GM21576 (cell line): ENCODE measurements around the gene PHLDB2.

Experiments used
- ATAC-seq: cut with Tn5 transposase; IDR thresholded peaks from one replicate; pipeline ENCODE4 v1.9.1; 2021; ENCODE audit warnings: mild to moderate bottlenecking, moderate library complexity; ENCODE audit not compliant: unreplicated experiment

Gene PHLDB2

GRCh38 chr3:112013784-112014143, 154.7 kb downstream of the PHLDB2 start:
- ATAC-seq, result no peak

GRCh38 chr3:112017091-112017490, 158.0 kb downstream of the PHLDB2 start:
- ATAC-seq, result no peak

GRCh38 chr3:112018712-112019111, 159.6 kb downstream of the PHLDB2 start:
- no peak for ATAC-seq

- no peak for ATAC-seq
Measured at GRCh38 chr3:112019716-112020115, 160.7 kb downstream of the PHLDB2 start.

GRCh38 chr3:112020674-112021085, 161.6 kb downstream of the PHLDB2 start:
- ATAC-seq, result no peak
